ENCODE data around the gene SEL1L.
A peak's percentile ranks its signal among the peaks of the same experiment; 100 is the strongest.
"Not testable (repeated sequence)": the region's sequence is repeated elsewhere in the genome, so short reads cannot be mapped to it uniquely, and the experiment has no call there.

Gene SEL1L

DNA sequence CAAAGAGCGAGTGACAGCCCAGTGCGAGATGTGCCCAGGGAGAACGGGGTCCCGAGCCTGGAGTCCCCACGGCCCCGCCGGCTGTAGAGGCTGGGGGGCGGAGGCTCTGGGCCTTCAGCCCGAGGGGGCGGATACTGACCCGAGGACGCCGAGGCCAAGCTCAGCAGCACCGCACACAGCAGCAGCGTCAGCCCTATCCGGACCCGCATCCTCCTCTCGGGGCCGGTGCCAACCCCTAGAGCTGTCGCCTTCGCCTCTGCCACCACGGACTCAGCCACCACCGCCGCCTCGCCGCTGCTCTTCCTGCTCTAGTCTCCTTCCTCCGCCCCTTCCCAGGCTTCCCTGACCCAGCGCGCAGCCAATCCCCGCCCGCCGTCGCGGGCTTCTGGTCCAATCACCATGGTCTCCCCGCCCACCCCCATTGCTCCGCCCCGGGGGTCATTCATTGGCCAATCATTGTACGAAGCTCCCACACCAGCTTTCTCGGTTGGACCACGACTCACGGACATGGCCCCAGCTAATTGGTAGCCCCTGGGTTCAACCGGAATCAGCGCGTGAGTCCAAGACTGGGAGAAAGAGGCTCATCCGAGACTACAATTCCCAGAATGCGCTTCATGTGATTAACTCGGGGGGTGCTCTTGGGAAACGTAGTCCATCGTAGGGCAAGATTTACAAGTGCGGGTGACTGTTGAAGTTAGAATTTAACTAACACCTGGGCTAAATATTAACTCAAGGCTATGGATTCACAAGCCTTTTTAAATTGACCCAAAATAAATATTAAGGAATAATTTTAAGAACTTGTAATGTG, at the start of gene SEL1L:
Gene SEL1L (minus strand): TSS at position 318 of the 808 bp plus-strand sequence. CDS start 109 bp downstream, at position 209.
- peak; percentile 99 for DNase-seq (ENCODE audit: low spot score)

DNA sequence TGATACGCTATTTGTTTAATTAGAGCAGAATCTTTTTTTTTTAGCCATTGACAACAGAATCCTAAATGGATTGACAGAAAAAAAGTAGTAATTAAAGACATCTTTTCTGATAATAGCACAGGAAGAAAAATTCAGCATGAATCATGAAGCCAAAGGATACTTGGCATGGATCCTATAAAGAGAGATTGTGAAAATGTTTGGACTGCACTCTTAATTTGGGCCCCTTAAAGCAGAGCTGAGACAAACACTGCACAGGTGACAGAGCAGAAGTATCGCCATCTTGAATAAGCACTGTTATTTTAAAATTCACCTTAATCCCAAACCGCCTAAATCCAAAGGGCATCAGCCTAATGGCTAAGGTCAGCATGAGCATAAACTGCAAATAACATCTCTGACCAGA, 48.8 kb upstream of the SEL1L start:
- no peak for DNase-seq (ENCODE audit: low spot score)

GRCh38 chr14:81579115-81579514, 45.5 kb upstream of the SEL1L start:
- DNase-seq (ENCODE audit: low spot score), result no peak

GRCh38 chr14:81571437-81571836, 37.8 kb upstream of the SEL1L start:
- DNase-seq (ENCODE audit: low spot score), result peak; percentile 3

- DNase-seq (ENCODE audit: low spot score), result no peak
Measured at GRCh38 chr14:81567302-81567701, 33.6 kb upstream of the SEL1L start.

DNA sequence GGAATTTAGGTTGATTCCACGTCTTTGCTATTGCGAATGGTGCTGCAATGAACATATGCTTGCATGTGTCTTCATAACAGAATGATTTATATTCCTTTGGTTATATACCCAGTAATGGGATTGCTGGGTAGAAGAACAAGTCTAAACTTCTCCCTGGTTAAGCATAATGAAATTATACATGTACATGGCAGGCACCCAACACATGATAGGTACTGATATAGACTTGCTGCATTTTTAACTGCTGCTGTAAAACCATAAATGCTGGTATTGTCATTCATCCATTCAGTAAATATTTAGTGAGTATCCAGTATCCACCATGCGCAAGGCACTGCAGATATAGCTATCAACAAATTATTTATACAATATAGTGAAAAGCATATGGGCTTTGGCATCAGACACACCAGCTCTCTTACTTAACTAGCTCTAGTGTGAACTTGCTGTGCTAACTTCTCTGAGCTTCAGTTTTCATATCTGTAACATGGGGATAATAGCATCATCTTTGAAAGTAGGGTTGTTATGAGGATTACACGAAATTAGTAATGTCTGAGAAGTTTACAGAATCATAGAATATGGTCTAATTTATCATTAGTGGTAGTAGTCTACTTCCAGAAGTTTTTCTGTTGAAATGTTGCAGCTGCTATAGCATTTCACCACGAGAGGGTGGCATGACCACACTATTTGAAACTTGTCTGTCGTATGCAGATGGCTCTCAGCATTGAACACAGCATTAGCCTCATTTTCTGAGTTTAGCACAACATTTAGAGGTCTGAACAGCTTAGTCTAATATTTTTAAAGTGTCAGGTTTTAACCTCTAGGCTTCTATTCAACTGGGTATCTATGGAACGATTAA, 32.0 kb upstream of the SEL1L start:
- peak; percentile 10 for DNase-seq (ENCODE audit: low spot score)

DNA sequence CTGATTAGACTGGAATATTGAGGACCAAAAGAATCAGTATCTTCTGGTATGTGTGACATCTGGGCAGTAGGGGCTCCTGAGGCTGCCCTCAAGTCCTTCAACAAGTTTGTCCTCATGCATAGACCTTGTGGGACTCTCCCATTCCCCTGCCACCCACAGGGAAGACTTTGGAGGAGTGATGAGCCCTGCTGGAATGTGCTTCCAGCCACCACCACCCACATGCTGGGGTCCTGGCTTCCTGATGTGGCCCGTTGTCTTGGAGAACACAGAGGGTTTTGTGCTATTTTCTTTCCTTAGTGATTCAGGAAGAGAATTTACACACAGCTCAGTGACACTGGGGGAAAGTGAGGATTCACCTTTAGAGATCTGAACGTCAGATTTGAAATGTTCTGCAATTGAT, 29.2 kb upstream of the SEL1L start:
- DNase-seq (ENCODE audit: low spot score), result no peak

DNA sequence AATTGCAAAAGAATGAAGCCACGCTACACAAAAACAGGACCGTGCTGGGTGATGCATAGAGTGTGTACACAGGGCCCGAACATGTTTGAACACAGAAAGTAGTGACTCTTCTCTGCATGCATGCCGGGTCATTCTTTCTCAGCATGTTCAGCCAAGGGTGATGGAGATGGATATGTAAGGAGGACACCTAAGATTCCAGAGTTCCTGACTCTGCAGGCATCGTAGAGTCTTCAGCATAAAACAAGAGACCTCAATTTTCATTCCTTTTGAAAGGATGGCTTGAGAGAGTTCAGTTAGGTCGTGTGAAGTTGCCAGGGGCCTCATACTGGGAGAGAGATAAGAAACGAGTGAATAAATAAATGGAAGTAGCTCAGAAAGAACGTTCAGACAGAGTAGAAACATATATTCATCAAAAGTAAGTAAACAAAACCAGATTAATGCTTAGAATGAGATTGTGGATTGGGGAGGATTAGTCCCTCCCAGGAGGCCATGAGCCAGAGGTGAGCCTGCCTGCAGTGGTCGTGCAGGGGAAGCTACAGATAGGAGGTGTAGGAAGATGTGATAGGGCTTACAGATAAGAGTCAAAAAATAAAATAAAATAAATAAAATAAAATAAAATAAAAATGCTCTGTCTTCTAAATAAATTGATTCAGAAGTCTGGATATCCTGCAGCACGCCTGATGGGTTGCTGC, 27.6 kb upstream of the SEL1L start:
- no peak for DNase-seq (ENCODE audit: low spot score)

DNA sequence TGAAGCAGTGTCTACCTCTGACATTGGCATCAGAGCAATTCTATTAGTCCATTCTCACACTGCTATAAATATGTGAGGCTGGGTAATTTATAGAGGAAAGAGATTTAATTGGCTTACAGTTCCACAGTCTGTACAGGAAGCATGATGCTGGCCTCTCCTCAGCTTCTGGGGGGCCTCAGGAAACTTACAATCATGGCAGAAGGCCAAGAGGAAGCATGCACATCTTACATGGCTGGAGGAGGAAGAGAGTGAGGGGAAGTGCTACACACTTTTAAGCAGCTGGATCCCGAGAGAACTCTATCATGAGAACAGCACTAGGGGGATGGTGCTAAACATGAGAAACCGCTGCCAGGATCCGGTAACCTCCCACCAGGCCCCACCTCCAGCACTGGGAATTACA, 25.7 kb upstream of the SEL1L start:
- DNase-seq (ENCODE audit: low spot score), result no peak

DNA sequence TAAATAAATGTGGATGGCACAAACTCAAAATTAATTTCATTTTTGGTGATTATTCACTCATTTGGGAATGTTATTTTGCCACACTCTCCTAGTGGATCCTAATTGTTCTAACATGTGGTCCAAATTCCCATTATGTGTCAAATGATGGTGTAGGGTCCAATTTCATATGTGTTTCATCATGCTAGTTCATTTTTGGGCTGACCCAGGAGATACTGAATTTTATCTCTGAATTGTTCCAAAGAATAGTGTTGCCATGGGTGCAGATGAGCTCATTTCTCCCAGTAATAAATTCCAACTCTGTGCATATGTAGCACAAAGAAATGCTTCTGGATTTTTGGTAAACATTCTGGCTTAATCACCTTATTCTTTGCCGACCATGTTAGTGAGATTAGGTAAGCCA, 23.5 kb upstream of the SEL1L start:
- DNase-seq (ENCODE audit: low spot score), result no peak

- DNase-seq (ENCODE audit: low spot score), result no peak
Measured at GRCh38 chr14:81555684-81556083, 22.0 kb upstream of the SEL1L start.

DNA sequence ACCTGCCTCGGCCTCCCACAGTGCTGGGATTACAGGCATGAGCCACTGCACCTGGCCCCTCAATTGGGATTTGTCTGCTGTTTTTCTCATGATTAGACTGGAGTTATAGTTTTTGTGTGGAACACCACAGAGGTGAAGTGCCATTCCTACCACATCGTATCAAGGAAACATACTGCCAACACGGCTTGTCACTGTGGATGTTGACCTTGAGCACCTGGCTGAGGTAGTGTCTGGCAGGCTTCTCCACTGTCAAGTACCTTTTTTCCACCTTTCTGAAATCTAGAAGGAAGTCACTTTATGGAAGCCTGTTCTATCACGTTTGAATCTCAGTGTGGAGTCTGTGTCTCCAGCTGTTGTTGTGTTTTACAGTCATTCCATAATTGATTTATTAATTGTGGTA, 21.4 kb upstream of the SEL1L start:
- DNase-seq (ENCODE audit: low spot score), result no peak

DNA sequence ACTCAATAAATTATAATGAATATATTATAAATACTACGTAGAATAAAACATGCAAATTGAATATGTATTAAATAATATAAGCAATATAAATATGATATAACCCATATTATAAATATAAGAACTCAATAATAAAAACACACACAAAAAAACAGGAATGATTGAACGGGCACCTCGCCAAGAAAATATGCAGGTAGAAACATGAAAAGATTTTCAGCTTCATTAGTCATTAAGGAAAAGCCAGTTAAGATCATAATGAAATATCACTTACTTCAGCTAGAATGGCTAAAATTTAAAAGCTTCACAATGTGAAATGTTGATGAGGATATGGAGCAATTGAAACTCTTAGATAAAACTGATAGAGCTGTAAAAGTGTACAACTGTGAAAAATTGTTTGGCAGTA, 17.8 kb upstream of the SEL1L start:
- DNase-seq (ENCODE audit: low spot score), result no peak

DNA sequence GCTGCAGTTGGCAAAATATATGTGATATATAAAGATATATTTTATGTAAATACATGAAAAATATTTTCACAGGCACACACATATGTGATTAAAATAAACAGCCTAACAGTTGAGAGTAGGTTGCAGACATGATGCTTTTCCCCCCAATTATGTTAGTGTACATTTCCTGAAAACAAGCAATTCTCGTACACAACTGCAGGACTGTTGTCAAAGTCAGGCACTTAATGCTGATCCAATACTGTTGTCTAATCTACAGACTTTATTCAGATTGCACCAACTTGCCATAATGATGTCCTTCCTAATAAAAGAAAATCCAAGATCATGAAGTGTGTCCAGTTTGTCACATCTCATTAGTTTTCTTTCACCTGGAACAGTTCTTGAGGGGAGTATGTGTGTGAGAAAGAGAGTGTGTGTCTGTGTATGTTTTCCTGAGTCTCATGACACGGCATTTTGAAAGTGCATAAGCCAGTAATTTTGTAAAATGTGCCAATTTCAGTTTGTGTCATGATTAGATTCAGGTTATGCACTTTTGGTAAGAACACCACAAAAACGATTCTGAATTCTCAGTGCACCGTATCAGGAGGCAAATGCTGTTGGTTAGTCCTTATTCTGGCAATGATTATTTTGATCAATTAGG, 16.5 kb upstream of the SEL1L start:
- no peak for DNase-seq (ENCODE audit: low spot score)

DNA sequence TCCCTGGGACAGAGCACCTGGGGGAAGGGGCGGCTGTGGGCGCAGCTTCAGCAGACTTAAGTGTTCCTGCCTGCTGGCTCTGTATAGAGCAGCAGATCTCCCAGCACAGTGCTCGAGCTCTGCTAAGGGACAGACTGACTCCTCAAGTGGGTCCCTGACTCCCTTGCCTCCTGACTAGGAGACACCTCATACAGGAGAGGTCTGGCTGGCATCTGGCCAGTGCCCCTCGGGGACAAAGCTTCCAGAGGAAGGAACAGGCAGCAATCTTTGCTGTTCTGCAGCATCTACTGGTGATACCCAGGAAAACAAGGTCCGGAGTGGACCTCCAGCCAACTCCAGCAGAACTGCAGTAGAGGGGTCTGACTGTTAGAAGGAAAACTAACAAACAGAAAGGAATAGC, 7.6 kb upstream of the SEL1L start:
- not testable (repeated sequence) for DNase-seq (ENCODE audit: low spot score)

DNA sequence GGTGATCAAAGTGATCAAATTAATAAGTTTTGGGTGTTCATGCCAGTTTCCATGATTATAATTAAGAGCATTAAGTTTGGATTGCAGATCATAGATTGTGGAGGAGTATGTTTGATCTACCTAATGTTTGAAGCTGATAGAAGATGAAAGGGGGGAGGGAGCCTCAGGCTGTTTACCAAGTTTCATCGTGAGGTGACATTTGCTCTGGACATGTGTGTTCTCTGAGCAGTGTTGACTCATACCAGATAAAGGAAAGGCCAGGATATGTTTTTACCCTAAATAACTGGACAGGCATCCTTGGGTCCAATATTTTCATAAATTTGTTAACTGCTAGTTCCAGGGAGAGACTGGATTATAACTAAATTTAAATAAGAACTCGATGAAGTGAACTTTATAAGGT, 3.5 kb upstream of the SEL1L start:
- DNase-seq (ENCODE audit: low spot score), result no peak

- no peak for DNase-seq (ENCODE audit: low spot score)
Measured at GRCh38 chr14:81536241-81536771, 2.7 kb upstream of the SEL1L start.

DNA sequence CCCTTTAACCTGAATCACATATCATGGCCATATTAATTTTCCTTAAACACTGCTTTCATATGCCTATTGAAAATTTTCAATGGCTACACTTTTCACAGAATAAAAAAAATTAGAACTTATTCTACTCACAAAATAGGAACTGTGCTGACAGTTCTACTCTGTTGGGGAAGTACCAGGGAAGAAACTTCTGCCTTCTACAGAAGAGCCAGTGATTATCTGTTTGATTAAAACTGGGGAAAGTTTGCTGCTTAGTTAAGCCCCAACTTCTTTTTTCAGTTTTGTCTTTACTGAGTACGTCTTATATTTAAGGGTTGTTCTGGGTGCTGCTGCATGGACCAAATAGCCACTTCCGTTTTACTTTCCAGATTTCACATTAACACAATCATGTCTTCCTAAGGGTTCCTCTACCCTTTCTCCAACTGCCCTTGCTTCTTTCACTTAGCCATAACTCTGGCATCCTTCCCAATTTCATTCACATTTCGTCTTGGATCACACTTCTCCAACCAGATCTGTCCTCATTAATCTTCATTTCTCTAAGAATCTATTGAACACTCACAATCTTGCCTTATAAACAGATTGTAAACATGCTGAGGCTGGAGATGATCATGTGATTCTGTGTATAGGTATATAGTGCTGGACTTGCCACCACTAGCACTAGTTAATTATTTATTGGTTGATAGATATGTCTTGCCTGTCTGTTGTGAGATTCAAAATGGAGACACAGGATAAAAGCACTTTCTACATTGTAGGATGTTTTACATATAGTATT, 1.9 kb upstream of the SEL1L start:
- DNase-seq (ENCODE audit: low spot score), result no peak

GRCh38 chr14:81534510-81535074, 939 bp upstream of the SEL1L start:
- peak; percentile 2 for DNase-seq (ENCODE audit: low spot score)

DNA sequence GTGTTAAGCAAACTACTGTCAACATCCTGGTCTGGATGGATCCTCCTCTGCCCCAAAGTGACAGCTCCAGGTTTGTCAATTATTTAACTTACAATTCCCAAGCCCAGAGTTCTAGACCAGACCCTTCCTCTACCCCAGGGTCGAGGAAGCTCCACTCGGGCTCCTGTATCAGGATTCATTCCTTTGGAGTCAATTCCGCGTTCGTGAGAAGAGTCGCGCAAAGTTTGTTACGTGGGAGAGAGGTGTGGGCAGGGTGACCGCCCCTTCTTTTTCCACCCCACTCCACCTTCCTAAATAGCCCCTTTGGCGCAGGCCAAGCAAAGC, 479 bp downstream of the SEL1L start:
- DNase-seq (ENCODE audit: low spot score), result no peak

- DNase-seq (ENCODE audit: low spot score), result peak; percentile 39
Measured at GRCh38 chr14:81529391-81529790, 4.3 kb downstream of the SEL1L start.
